GM21447 (cell line): ENCODE results near the gene ECHS1.
A peak's percentile ranks its signal among the peaks of the same experiment; 100 is the strongest.
"Not testable (repeated sequence)": the region's sequence is repeated elsewhere in the genome, so short reads cannot be mapped to it uniquely, and the experiment has no call there.

Source experiments
- ATAC-seq: cut with Tn5 transposase; IDR thresholded peaks from one replicate; pipeline ENCODE4 v1.9.1; 2021; ENCODE audit not compliant: unreplicated experiment

Gene ECHS1

GRCh38 chr10:133379152-133379800 lies 6.1 kb upstream of the ECHS1 start, which contains the start of gene PAOX:
Gene PAOX (plus strand): TSS chr10:133379262. CDS start chr10:133379317, 55 bp downstream.
- ATAC-seq = peak; percentile 59

DNA sequence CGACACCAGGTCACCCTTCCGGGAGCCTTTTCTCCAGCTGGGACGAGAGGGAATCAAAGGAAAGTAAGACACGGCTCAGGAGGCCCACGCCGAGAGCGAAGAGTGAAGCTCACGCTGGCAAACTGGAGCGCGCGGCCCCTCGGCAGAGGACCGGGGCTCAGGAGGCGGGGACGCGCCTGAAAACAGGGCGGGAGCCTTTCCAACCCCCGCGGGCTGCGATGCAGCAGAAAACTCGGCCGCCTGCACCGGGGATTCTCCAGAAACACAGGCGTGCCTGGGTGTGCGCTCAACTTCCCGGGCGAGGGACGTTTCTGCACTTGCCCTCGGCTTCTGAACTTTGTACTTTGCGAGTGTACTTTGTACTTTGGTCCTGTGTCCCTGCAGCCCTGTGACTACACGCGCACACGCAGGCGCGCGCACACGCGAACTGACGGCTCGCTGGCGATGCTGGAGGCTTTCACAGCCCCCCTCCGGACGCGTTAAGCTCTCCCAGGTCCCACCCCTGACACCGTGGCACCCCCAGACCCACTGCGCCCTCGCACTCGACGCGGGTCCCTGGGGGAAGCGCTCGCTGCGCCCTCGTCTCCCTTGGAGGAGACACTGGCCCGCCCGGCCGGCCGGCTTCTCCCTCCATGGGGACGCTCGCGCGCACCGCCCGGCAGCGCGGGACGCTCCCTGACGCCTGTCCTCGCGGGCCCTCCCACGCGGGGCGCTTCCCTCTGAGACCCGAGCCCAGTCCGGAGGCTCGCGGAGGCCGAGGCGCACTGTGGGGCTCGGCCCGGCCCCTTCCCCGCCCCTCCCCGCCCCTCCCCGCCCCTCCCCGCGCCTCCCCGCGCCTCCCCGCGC lies 5.3 kb upstream of the ECHS1 start:
- ATAC-seq = peak; percentile 23

DNA sequence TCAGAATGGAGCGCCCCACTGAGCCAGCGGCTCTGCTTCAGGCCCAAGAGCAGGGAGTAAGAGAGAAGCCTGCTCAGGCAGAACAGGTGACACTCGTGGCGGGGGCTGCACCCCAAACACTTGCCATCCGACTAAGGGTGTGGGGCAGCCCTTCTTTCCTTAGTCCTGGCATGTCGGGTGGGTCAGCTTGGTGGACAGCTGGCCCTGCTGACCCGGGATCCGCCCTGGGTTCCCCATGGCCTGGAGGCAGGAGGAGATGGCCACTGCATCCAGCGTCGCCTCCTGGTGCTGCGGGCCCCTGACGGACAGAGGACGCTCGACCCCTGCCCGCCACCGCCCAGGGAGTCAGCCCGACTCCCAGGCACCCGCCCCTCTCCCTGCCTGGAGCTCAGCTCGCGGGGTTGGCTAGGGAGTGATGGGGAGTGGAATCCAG lies 4.7 kb upstream of the ECHS1 start:
- ATAC-seq = no peak

GRCh38 chr10:133377025-133377817 lies 4.1 kb upstream of the ECHS1 start:
- ATAC-seq = no peak

GRCh38 chr10:133376183-133376582 lies 3.0 kb upstream of the ECHS1 start:
- ATAC-seq = not testable (repeated sequence)

DNA sequence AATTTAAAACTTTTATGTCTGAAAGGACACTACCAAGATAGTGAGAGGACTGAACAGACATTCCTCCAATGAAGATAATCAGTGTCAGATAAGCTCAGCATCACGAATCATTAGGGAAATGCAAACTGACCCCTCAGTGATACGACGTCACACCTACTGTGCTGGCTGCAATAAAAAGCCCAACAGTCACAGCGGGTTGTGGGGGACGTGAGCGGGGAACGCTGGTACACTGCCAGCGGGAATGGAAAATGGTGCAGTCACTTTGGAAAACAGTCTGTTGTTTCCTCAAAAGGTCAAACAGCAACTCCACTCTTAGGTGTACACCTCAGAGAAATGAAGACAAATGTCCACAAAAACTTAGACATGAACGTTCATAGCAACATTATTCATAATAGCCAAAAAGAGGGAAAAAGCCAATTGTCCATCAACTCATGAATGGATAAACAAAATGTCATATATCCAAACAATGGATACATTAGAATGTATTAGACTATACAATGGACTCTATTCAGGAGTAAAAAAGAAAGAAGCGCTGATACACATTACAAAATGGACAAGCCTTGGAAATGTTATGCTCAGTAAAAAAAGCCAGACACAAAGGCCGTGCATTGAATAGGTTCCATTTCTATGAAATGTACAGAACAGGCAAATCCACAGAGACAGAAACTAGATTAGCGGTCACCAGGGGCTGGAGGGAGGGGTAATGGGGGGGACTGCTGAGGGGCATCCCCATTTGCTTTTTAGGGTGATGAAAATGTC lies 2.4 kb upstream of the ECHS1 start:
- ATAC-seq = no peak

DNA sequence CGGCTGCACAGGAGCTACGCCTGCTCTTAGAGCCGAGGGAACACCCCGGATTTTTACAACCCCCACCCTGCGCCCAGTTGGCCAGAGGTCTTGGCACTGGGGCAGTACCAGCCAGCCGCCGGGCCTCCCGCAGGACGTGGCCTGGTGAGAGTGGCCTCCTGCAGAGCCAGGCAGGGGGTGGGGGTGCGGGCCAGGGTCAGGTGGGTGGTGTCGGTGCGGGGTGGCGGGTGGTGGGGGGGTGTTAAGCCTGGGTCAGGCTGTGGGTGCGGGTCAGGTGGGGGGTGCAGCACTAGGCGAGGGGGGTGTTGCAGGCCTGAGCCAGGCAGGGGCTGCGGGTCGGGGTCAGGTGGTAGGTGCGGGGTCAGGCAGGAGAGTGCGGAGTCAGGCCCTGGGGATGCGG lies 647 bp downstream of the ECHS1 start:
- ATAC-seq = no peak

DNA sequence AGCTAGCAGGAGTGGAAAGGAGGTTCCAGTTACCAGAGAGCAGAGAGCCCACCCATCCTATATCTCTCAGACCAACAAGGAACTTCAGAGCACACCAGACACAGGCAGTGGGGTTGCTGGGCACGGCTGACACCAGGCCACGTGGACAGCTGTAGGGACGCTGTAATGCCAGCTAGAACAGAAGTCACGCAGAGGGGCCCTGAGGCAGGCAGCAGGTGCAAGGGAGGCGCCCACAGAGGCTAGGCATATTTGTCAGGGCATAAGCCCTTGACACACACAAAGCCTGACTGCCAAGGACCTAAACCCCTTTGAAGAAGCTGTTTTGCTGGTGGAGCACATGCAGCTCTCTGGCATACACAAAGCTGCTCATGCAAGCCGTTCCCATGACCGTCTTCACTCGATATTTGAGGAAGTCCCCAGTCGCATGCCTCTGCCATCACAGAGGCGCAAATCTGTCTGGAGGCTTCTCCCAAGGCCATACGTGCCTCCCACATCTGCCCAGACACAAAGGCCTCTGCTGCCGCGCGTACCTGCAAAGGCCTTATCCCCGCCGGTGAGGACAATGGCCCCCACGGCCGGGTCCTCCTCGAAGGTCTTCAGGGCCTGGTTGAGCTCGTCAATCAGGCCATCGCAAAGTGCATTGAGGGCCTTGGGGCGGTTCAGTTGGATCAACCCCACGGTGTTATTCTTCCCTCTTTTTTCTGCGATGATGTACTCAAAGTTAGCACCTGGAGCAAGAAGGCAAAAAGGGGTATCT lies 2.9 kb downstream of the ECHS1 start:
- no peak for ATAC-seq

GRCh38 chr10:133368153-133368552 lies 5.0 kb downstream of the ECHS1 start:
- no peak for ATAC-seq

DNA sequence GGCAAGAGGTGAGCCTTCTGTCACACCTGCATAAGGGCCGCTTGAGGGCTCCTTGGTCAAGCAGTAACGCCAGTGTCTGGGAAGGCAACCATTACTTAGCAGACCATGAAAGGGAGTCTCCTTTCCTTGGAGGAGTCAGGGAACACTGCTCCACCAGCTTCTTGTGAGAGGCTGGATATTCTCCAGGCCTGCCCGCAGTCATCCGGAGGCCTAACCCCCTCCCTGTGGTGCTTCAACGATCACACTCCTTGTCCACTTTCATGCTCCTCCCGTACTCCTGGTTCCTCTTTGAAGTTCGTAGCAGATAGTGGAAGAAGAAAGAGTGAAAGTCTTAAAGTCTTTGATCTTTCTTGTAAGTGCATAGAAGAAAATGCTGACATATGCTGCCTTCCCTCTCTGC lies 5.7 kb downstream of the ECHS1 start:
- not testable (repeated sequence) for ATAC-seq

DNA sequence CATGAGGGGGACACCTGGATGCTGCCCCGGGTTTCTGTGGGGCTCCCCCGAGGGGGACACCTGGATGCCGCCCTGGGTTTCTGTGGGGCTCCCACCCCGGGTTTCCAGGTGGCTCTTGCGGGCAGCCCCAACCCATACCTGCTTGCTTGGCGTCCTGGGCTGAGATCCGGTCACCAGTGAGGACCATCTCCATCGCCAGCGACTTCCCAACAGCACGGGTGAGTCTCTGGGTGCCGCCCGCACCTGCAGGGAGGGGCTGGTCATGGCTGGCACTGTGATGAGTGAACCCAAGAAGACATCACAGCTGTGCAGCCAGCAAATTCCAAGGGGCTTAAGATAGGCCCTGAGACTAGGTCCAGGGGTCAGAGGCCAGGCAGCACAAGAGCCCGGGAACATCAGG lies 6.4 kb downstream of the ECHS1 start:
- ATAC-seq = no peak

- ATAC-seq = no peak
Measured at GRCh38 chr10:133366130-133366478, 7.0 kb downstream of the ECHS1 start.

- no peak for ATAC-seq
Measured at GRCh38 chr10:133365461-133366129, 7.6 kb downstream of the ECHS1 start.

- ATAC-seq = no peak
Measured at GRCh38 chr10:133364645-133365431, 8.3 kb downstream of the ECHS1 start.

DNA sequence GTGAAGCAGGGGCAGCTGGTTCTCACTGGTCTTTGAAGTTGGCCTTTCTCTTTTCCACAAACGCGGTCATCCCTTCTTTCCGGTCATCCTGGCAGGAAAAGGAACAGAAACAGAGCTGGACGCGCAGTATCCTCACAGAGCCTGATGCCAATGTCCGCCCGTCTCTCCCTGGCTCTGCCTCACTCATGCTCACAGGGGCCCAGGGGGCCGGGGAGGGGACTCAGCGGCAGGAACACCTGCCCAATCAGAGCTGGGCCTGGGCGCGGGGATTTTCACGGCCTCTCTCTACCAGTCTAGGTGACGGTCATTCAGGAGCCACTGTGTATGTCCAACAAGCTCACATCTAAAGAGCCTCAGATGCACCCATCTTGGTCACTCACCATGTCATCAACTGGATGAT lies 10.3 kb downstream of the ECHS1 start:
- no peak for ATAC-seq

DNA sequence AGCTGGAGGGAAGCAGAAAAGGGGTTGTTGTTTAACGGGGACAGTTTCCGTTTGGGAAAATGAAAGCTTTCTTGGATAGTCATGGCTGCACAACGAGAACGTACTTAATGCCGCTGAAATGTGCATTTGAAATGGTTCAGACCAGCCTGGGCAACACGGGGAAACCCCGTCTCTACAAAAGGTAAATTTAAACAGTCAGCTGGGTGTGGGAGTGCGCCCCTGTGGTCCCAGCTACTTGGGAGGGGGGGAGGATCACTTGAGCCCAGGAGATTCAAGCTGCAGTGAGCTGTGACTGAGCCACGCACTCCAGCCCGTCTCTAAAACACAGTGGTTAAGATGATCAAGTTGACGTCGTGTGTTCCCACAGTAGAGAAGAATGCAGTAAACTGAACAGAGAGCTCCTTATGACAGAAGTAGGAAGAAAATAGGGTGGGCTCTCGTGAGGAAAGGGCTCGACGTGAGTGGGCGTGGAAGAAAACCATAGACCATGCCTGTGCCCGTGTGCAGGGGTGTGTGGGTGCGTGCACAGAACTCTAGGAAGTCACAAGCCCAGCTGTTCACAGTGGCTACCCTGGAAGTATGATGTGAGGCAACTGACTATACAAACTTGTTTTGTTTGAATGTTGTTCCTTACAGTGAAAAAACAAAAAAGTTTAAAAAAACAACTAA lies 11.2 kb downstream of the ECHS1 start:
- no peak for ATAC-seq

DNA sequence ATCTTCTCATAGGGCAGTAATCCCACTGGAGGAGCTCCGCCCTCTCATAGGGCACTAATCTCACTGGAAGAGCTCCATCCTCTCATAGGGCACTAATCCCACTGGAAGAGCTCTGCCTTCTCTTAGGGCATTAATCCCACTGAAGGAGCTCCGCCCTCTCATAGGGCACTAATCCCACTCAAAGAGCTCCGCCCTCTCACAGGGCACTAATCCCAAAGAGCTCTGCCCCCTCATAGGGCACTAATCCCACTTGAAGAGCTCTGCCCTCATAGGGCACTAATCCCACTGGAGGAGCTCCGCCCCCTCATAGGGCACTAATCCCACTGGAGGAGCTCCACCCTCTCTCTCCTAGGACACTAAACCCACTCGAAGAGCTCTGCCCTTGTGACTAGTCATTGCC lies 11.9 kb downstream of the ECHS1 start:
- no peak for ATAC-seq

GRCh38 chr10:133359972-133360610 lies 13.1 kb downstream of the ECHS1 start:
- no peak for ATAC-seq
